Measurements from ENCODE around the gene XRCC4.

Gene XRCC4

DNA sequence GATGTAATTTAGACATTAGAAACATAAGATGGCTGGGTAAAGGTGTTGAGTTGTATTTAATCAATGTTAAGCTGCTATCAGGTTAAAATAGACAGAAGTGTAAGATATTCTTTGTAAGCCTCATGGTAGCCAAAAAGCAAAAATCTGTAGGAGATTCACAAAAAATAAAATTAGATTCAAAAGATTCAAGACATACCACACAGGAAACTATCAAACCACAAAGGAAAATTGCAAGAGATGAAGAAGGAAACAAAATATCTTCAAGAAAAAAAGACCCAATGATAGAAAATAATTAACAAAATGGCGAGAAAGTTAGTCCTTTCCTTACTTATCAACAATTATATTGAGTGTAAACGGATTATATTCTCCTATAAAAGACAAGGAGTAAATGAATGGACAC is 15.3 kb downstream of the XRCC4 start:
- TF ChIP-seq, protein P1, sequence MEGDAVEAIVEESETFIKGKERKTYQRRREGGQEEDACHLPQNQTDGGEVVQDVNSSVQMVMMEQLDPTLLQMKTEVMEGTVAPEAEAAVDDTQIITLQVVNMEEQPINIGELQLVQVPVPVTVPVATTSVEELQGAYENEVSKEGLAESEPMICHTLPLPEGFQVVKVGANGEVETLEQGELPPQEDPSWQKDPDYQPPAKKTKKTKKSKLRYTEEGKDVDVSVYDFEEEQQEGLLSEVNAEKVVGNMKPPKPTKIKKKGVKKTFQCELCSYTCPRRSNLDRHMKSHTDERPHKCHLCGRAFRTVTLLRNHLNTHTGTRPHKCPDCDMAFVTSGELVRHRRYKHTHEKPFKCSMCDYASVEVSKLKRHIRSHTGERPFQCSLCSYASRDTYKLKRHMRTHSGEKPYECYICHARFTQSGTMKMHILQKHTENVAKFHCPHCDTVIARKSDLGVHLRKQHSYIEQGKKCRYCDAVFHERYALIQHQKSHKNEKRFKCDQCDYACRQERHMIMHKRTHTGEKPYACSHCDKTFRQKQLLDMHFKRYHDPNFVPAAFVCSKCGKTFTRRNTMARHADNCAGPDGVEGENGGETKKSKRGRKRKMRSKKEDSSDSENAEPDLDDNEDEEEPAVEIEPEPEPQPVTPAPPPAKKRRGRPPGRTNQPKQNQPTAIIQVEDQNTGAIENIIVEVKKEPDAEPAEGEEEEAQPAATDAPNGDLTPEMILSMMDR (IDR thresholded peaks at IDR 0.05; ENCODE audit: low read depth, low read length) = no peak
- H3K4me3 ChIP-seq (ENCODE audit: low read depth, low read length) = no peak overlapping the region

DNA sequence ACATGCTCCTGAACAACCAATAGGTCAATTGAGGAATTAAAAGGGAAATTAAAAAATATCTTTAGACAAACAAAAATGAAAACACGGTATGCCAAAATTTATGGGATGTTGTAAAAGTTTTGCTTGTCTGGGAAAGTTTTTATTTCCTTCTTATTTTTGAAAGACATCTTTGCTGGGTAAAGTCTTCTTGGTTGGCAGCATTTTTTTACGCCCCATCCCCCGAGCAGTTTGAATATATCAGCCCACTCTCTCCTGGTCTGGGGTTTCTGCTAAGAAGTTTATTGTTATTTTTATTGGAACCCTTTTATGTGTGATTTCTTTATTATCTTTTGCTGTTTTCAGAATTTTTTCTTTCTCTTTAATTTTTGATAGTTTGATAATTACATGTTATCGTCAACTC is 16.3 kb downstream of the XRCC4 start:
- H3K4me3 ChIP-seq (ENCODE audit: low read depth, low read length) = no peak overlapping the region
- TF ChIP-seq, protein P1 (IDR thresholded peaks at IDR 0.05; ENCODE audit: low read depth, low read length) = no peak

DNA sequence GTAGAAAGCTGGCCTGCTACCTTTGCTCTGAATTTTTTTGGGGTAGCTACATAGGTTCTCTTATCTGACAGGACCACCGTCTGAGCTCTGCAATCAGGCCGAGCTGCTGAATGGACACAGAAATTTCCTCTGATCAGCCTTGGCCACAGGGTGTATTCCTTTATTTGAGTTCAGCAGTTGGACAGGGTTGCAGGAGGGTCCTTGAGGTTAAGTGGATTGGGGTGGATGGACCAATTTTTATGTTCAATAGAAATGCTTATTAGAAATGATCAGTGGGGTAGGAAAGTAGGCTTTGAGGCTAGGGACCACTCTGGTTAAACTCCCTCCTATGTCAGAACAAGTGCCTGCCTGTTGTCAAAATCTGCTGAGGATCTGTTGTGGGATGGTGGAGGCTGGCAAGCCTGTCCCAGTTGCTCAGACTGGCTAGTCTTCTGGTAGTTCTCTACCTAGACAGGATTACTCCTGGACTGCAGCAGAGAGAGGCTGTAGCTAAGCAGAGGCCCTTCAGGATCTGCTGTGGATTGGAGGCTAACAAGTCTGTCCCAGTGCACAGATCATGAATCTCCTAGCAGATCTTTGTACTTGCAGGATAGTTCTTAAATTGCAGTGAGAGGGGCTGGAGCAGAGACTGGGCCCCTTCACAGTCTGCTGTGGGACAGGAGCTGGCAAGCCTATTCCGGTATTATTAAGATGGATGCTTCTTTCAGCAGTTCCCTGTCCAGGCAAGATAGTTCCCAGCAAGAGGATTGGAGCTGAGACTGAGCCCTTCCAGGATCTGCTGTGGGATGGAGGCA is 18.0 kb downstream of the XRCC4 start:
- H3K4me3 ChIP-seq (ENCODE audit: low read depth, low read length) = no peak overlapping the region
- TF ChIP-seq, protein P1 (IDR thresholded peaks at IDR 0.05; ENCODE audit: low read depth, low read length) = no peak

DNA sequence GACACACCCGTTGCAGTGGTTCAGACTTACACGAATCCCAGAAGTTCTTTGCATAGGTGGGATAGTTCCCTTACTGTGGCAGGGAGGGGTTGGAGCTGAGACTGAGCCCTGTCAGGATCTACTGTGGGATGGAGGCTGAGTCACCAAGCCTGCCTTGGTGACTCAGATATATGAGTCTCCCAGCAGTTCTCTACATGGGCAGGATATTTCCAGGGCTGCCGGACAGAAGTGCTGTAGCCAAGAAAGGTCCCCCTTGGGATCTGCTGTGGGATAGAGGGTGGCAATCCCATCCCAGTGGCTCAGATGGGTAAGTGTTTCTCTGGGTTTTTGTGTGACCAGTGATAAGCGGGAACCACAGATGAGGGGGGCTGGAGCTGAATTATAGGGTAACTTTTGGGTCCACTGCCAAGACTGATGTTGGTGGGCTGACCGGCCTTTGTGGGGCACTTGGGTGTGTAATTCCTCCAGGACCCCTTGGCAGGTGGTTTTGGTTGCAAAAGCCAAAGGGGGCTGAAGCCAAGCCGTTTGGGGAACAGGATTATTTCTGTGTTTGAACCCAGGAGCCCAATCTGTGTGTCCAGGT is 18.7 kb downstream of the XRCC4 start:
- H3K4me3 ChIP-seq (ENCODE audit: low read depth, low read length) = no peak overlapping the region
- TF ChIP-seq, protein P1 (IDR thresholded peaks at IDR 0.05; ENCODE audit: low read depth, low read length) = no peak

DNA sequence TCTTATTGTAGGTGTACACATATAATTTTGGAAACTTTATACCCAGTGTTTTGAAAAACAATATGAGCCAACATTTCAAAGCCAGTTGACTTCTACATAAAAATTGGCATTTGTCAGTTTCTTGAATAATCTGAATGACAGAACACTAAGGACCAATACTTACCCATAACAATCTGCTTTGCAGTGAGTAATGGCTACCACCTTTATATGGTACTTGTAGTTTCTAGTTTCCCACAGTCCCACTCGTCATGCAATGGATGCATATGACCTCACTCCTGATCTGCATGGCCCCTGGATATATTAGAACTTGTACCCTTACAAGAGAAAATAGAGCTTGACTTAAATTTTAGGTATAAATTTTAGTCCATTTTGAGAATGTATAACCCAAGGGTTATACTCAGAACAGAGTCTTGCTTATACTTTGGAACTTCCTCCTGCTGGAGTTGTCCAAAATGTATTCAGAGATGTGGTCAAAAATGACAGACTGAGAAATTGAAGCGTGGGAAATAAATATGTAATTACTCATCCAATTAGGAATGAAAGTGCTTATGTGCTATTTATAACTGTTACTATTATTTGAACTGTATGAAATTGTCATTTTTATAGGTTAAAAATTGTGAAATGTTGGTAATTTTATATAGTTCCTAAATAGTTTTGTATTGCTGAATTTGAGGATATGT is 19.5 kb downstream of the XRCC4 start:
- TF ChIP-seq, protein P1 (IDR thresholded peaks at IDR 0.05; ENCODE audit: low read depth, low read length) = no peak
- no peak overlapping the region for H3K4me3 ChIP-seq (ENCODE audit: low read depth, low read length)

DNA sequence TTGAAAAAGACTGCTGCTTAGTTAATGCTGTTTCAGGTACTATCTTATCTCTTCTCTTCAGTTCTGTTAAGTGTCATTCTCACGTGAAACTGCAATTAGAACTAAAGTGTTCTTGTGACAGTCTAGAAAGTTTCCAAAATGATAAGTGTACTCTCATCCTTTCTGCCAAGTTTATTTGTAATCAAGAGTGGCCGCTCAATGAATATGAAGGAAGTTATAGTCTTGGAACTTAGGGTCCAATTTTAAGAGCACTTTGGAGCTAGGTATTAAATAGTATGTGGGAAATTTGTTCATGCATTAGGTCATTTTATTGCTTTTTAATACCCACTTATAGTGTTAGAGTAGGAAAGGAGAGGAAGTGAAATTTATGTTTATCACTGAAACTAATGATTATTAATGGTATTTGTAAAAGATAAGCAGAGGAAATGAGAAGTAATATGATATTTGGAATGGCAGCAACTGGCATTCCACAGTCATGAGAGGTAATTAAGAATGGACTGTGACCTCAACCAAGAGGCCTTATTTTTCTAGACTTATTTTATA is 20.4 kb downstream of the XRCC4 start:
- TF ChIP-seq, protein P1 (IDR thresholded peaks at IDR 0.05; ENCODE audit: low read depth, low read length) = no peak
- H3K4me3 ChIP-seq (ENCODE audit: low read depth, low read length) = no peak overlapping the region
